Measurements from ENCODE around the gene TULP1.
"Not testable (repeated sequence)": the region's sequence is repeated elsewhere in the genome, so short reads cannot be mapped to it uniquely, and the experiment has no call there.

TULP1 gene

GRCh38 chr6:35522151-35522550, 9.5 kb upstream of the TULP1 start:
- DNase-seq (ENCODE audit: low read depth) = no peak
- H3K4me3 ChIP-seq (ENCODE audit: low read length) = no peak overlapping the region
- TF ChIP-seq CTCF (conservative IDR thresholded peaks at IDR 0.05; ENCODE audit: low read depth, low read length) = no peak

GRCh38 chr6:35521235-35521634, 8.5 kb upstream of the TULP1 start:
- H3K4me3 ChIP-seq (ENCODE audit: low read length) = no peak overlapping the region
- no peak for TF ChIP-seq CTCF (conservative IDR thresholded peaks at IDR 0.05; ENCODE audit: low read depth, low read length)
- DNase-seq (ENCODE audit: low read depth) = no peak

- no peak overlapping the region for H3K4me3 ChIP-seq (ENCODE audit: low read length)
- TF ChIP-seq CTCF (conservative IDR thresholded peaks at IDR 0.05; ENCODE audit: low read depth, low read length) = no peak
- DNase-seq (ENCODE audit: low read depth) = no peak
These were observed 6.8 kb upstream of the TULP1 start for GRCh38 chr6:35519313-35520015.

DNA sequence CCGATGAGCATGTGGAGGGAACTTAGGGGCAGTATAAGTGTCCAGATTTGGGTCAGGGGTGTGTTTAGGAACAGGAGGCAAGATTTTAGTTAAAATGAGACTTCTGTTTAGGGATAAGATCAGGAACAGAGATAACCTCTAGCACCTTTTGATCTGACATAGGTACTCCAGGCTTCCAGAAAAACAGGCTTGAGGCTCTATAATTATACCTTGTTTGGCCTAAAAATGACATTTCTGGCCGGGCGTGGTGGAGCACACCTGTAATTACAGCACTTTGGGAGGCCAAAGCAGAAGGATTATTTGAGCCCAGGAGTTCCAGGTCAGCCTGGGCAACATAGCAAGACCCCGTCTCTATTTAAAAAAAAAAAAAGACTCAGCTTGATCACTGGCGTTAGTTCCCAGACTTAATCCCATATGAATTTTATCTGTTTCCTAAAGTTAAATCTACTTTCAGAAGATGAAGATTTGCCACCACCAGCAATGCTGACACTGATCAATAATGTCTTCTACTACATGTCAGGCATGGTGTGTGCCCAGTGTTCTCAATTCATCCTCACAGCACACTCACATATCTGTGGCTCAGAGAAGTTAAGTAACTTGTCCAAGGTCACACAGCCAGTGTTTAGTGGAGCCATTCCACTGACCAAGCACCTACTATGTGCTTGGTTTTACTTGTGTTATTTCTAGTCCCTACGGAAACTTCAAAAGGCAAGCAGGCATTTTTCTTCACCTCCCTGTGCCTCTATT, 6.0 kb upstream of the TULP1 start:
- no peak for DNase-seq (ENCODE audit: low read depth)
- TF ChIP-seq CTCF (conservative IDR thresholded peaks at IDR 0.05; ENCODE audit: low read depth, low read length) = no peak
- no peak overlapping the region for H3K4me3 ChIP-seq (ENCODE audit: low read length)

GRCh38 chr6:35517978-35518377, 5.3 kb upstream of the TULP1 start:
- not testable (repeated sequence) for DNase-seq (ENCODE audit: low read depth); H3K4me3 ChIP-seq (ENCODE audit: low read length)

GRCh38 chr6:35516712-35517111, 4.0 kb upstream of the TULP1 start:
- DNase-seq (ENCODE audit: low read depth) = no peak
- TF ChIP-seq CTCF (conservative IDR thresholded peaks at IDR 0.05; ENCODE audit: low read depth, low read length) = no peak

GRCh38 chr6:35515939-35516338, 3.2 kb upstream of the TULP1 start:
- not testable (repeated sequence) for DNase-seq (ENCODE audit: low read depth); H3K4me3 ChIP-seq (ENCODE audit: low read length)

More at GRCh38 chr6:35516712-35517111, 4.0 kb upstream of the TULP1 start:
- H3K4me3 ChIP-seq (ENCODE audit: low read length) = no peak overlapping the region

GRCh38 chr6:35514587-35514986, 1.9 kb upstream of the TULP1 start:
- H3K4me3 ChIP-seq (ENCODE audit: low read length) = no peak overlapping the region
- no peak for TF ChIP-seq CTCF (conservative IDR thresholded peaks at IDR 0.05; ENCODE audit: low read depth, low read length)
- DNase-seq (ENCODE audit: low read depth) = no peak

Data from retinal pigment epithelial cell (primary cell).